B cell (primary cell): ENCODE results near the gene VKORC1. TPM values are rescaled to one million over a fixed set of nuclear protein-coding genes. Genes with fewer than 3 reads are reported as not detected.
A peak's percentile ranks its signal among the peaks of the same experiment; 100 is the strongest.

Experiments used
- ATAC-seq: fragments of 200-7000 bp; cut with Tn5 transposase; one replicate; pipeline ENCODE4 v1.10.0; 2021; ENCODE audit warnings: low read depth, mild to moderate bottlenecking, moderate number of reproducible peaks, moderate library complexity
- CTCF ChIA-PET: fragments of 350-600 bp; sonication (Branson Sonifier 250); formaldehyde crosslinking; loops from one replicate; lab custom pipeline; 2021; ENCODE audit warnings: antibody characterized with exemption, inconsistent platforms; lab: Charles Lee
- POLR2A ChIA-PET: fragments of 350-600 bp; sonication (Branson Sonifier 250); formaldehyde crosslinking; loops from one replicate; lab custom pipeline; 2021; ENCODE audit warnings: antibody characterized with exemption; lab: Charles Lee
- DNase-seq: peaks from one replicate; pipeline ENCODE4 v3.0.0; 2013
- H2AFZ ChIP-seq: 2 replicates; pipeline ENCODE4 v1.6.1; 2012; ENCODE audit warnings: mild to moderate bottlenecking, low read depth, low read length; ENCODE audit not compliant: insufficient read depth, poor library complexity, severe bottlenecking
- H3K27ac ChIP-seq, 2 donors: 1 replicate in 1 of 2; 2 replicates in 1 of 2; pipeline ENCODE4 v1.5.1; 2012 to 2013; ENCODE audit warnings: low read length in 2 of 2, mild to moderate bottlenecking in 2 of 2, moderate library complexity in 1 of 2
- H3K27me3 ChIP-seq, 4 experiments: fragments of 200-600 bp in 1 of 4; sonication (generic) in 1 of 4; replicated peaks in 1 of 4; 1 replicate in 2 of 4; 2 replicates in 2 of 4; pipeline versions ENCODE4 v1.6.1 to v1.7.0; 2013 to 2016; ENCODE audit warnings: low read length in 3 of 4, mild to moderate bottlenecking in 2 of 4, mixed read lengths in 1 of 4, moderate library complexity in 1 of 4; ENCODE audit not compliant: insufficient read depth in 4 of 4, control insufficient read depth in 3 of 4; ENCODE audit errors: control extremely low read depth in 1 of 4
- H3K36me3 ChIP-seq, 2 experiments: replicated peaks in 1 of 2; 1 replicate in 1 of 2; 2 replicates in 1 of 2; pipeline versions ENCODE4 v1.6.1 to v1.7.1; 2013; ENCODE audit warnings: low read length in 1 of 2; ENCODE audit not compliant: insufficient read depth in 2 of 2, control insufficient read depth in 1 of 2; ENCODE audit errors: control extremely low read depth in 1 of 2, extremely low read depth in 1 of 2
- H3K4me1 ChIP-seq, 2 donors: fragments of 200-600 bp in 1 of 2; sonication (generic) in 1 of 2; 1 replicate in 1 of 2; 2 replicates in 1 of 2; pipeline versions ENCODE4 v1.5.1 to v1.6.1; 2013 to 2017; ENCODE audit warnings: low read length in 2 of 2; ENCODE audit not compliant: control insufficient read depth in 2 of 2, insufficient read depth in 2 of 2
- H3K4me2 ChIP-seq: replicated peaks from 2 replicates; pipeline ENCODE3; 2012; ENCODE audit warnings: mild to moderate bottlenecking, low read depth, low read length; ENCODE audit not compliant: poor library complexity, severe bottlenecking
- H3K4me3 ChIP-seq, 5 experiments: fragments of 200-600 bp in 1 of 5; sonication (generic) in 1 of 5; 1 replicate in 3 of 5; 2 replicates in 2 of 5; pipeline versions ENCODE4 v1.5.1 to v1.7.0; 2011 to 2016; ENCODE audit warnings: low read length in 4 of 5, mild to moderate bottlenecking in 4 of 5, low read depth in 2 of 5, control low read depth in 1 of 5, moderate library complexity in 1 of 5; ENCODE audit not compliant: insufficient read depth in 1 of 5; ENCODE audit errors: control extremely low read depth in 1 of 5, extremely low read depth in 1 of 5
- H3K79me2 ChIP-seq: fragments of 200-600 bp; sonication (generic); one replicate; pipeline ENCODE4 v1.6.0; 2016; ENCODE audit warnings: low read length; ENCODE audit not compliant: control insufficient read depth, insufficient read depth
- H3K9ac ChIP-seq: fragments of 200-600 bp; sonication (generic); 2 replicates; pipeline ENCODE4 v1.6.1; 2017; ENCODE audit warnings: mild to moderate bottlenecking, low read length, moderate library complexity
- H3K9me3 ChIP-seq, 3 donors: one replicate each; pipeline versions ENCODE4 v1.6.1 to v1.7.1; 2013; ENCODE audit warnings: low read length in 2 of 3; ENCODE audit not compliant: control insufficient read depth in 2 of 3, insufficient read depth in 1 of 3; ENCODE audit errors: control extremely low read depth in 1 of 3
- H4K20me1 ChIP-seq: 2 replicates; pipeline ENCODE4 v1.6.0; 2012; ENCODE audit warnings: mild to moderate bottlenecking, low read length; ENCODE audit not compliant: insufficient read depth, control insufficient read depth, poor library complexity, severe bottlenecking
- H3K27ac Mint-ChIP-seq: one replicate; pipeline ENCODE4 v1.8.0; 2021; ENCODE audit warnings: mixed read lengths
- H3K27me3 Mint-ChIP-seq: one replicate; pipeline ENCODE4 v1.8.0; 2021; ENCODE audit warnings: mixed read lengths
- H3K4me1 Mint-ChIP-seq: one replicate; pipeline ENCODE4 v1.8.0; 2021; ENCODE audit warnings: mixed read lengths
- H3K4me3 Mint-ChIP-seq: one replicate; pipeline ENCODE4 v1.8.0; 2021; ENCODE audit warnings: mixed read lengths
- H3K9me3 Mint-ChIP-seq: one replicate; pipeline ENCODE4 v1.8.0; 2022; ENCODE audit warnings: mixed read lengths; ENCODE audit not compliant: insufficient read depth
- CTCF ChIP-seq: fragments of 200-600 bp; IDR thresholded peaks from one replicate; pipeline ENCODE4 v1.8.0; 2022; ENCODE audit warnings: antibody characterized with exemption, mild to moderate bottlenecking
- EZH2 ChIP-seq: IDR thresholded peaks from 2 replicates; pipeline ENCODE4 v1.6.1; 2012; ENCODE audit warnings: borderline replicate concordance, low read depth, mild to moderate bottlenecking, moderate library complexity, low read length; ENCODE audit not compliant: insufficient read depth, poor library complexity, severe bottlenecking
- WGBS: methylation state at CpG from one replicate; pipeline ENCODE4 v1.1.5; 2013; ENCODE audit warnings: missing lambda C conversion rate; ENCODE audit not compliant: insufficient coverage; 5-methylcytosine and 5-hydroxymethylcytosine counted together
- intact Hi-C: fragments of 100-400 bp; cut with micrococcal nuclease; formaldehyde crosslinking; loops from one replicate; pipeline ENCODE4 v1.10.0; 2022
- polyA plus RNA-seq: library from polyadenylated mRNA; depleted of rRNA; stranded (reverse); fragments of >200 nt; gene quantifications from 2 replicates; pipeline ENCODE4 v1.2.3, GENCODE V29; 2012
- total RNA-seq, 2 donors: library from RNA; stranded (reverse); fragments of 120-200 nt in 1 of 2; gene quantifications; 1 replicate in 1 of 2; 2 replicates in 1 of 2; pipeline versions ENCODE4 v1.2.3 to v1.2.4, GENCODE V29; 2013 to 2022

VKORC1 gene
- total and polyA plus RNA-seq, 2 donors (not counting 1 experiment from before 2014, with no cell fraction given), result 31.8 to 45.7 TPM

DNA sequence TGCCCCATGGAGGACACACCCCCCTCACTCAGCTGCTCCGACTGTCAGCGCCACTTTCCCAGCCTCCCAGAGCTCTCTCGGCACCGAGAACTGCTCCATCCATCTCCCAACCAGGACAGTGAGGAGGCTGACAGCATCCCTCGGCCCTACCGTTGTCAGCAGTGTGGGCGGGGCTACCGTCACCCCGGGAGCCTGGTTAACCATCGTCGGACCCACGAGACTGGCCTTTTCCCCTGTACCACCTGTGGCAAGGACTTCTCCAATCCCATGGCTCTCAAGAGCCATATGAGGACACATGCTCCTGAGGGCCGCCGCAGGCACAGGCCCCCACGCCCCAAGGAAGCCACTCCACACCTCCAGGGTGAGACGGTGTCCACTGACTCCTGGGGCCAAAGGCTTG lies 18.3 kb downstream of the VKORC1 start:
- no peak overlapping the region for H2AFZ ChIP-seq
- no peak overlapping the region for H3K27ac ChIP-seq
- no peaks in the 10 kb centered on the region for H3K27me3 Mint-ChIP-seq
- H3K9me3 Mint-ChIP-seq, result no peaks in the 10 kb centered on the region
- no peak overlapping the region for H3K9ac ChIP-seq
- H3K4me3 Mint-ChIP-seq, result peak overlapping the region; percentile 29
- no peak overlapping the region for H3K27ac Mint-ChIP-seq
- ATAC-seq, result no peak
- TF ChIP-seq EZH2, result no peak
- TF ChIP-seq CTCF, result no peak
- 93% methylated on average over 16 of the region's 16 CpGs for WGBS
- H3K4me3 ChIP-seq, result no peak overlapping the region
- H4K20me1 ChIP-seq, result peaks cover 48% of the 10 kb centered on the region
- no peak overlapping the region for H3K4me2 ChIP-seq
- peaks cover 0 to 3% (median 0%) of the 10 kb centered on the region in 3 donors for H3K9me3 ChIP-seq
- H3K4me1 Mint-ChIP-seq, result peaks cover 43% of the 10 kb centered on the region
- POLR2A ChIA-PET, result no interaction called here
- no peak for DNase-seq
- H3K4me1 ChIP-seq, result peaks cover 20 to 25% of the 10 kb centered on the region in 2 donors
- peaks cover 0 to 46% of the 10 kb centered on the region in 2 experiments for H3K36me3 ChIP-seq
- CTCF ChIA-PET, result interaction anchor here (1.0 kb wide), 1 partner anchor 91 kb away, joined by 3 read pairs; the partner anchor contains the start of gene HSD3B7
- H3K79me2 ChIP-seq, result peaks cover 76% of the 10 kb centered on the region
- H3K27me3 ChIP-seq, result no peaks in the 10 kb centered on the region
- intact Hi-C loops, result no loop called here

GRCh38 chr16:31074814-31075183 lies 19.8 kb downstream of the VKORC1 start:
- H3K4me2 ChIP-seq, result peak overlapping the region; percentile 78
- peaks cover 20 to 25% of the 10 kb centered on the region in 2 donors for H3K4me1 ChIP-seq
- no peaks in the 10 kb centered on the region for H3K27me3 ChIP-seq
- DNase-seq (peak; percentile 19), ATAC-seq (no peak)
- H3K9me3 ChIP-seq, result peaks cover 0 to 3% (median 0%) of the 10 kb centered on the region in 3 donors
- H3K9ac ChIP-seq, result peak overlapping the region; percentile 89
- peaks cover 62% of the 10 kb centered on the region for H3K79me2 ChIP-seq
- POLR2A ChIA-PET, result interaction anchor here (1.0 to 2.4 kb wide), 8 partner anchors 9 to 799 kb away, joined by 3 to 28 read pairs (median 12); partner anchors contain the start of genes ARMC5, FUS, KAT8 and STX4
- H3K4me1 Mint-ChIP-seq, result peaks cover 39% of the 10 kb centered on the region
- WGBS, result 3% methylated on average over 6 of the region's 7 CpGs
- peak overlapping the region; percentile 96 for H3K27ac Mint-ChIP-seq
- peak overlapping the region; percentile 95 for H3K4me3 Mint-ChIP-seq
- CTCF ChIA-PET, result interaction anchor here (0.8 to 1.4 kb wide), 5 partner anchors 23 to 308 kb away, joined by 3 to 5 read pairs (median 3); partner anchors contain the start of gene STX4
- H2AFZ ChIP-seq, result peak overlapping the region; percentile 94
- H3K4me3 ChIP-seq, result peak overlapping the region; percentile 73 to 99 (median 91)
- intact Hi-C loops, result loop anchor here (1.0 to 5.0 kb wide), 9 partner anchors 20 to 1112 kb away; partner anchors contain the start of genes ARMC5, BCKDK, FBXL19 and KAT8
- no peaks in the 10 kb centered on the region for H3K27me3 Mint-ChIP-seq
- TF ChIP-seq EZH2 (no peak), CTCF (no peak)
- peak overlapping the region; percentile 75 to 89 for H3K27ac ChIP-seq
- peaks cover 32% of the 10 kb centered on the region for H4K20me1 ChIP-seq
- no peaks in the 10 kb centered on the region for H3K9me3 Mint-ChIP-seq
- H3K36me3 ChIP-seq, result peaks cover 0 to 31% of the 10 kb centered on the region in 2 experiments
